SK-N-MC (cell line): ENCODE results near the gene FBXO10.

Experiments
- EZH2 ChIP-seq: fragments of 200-600 bp; sonication (generic); IDR thresholded peaks from one replicate; pipeline ENCODE4 v1.6.1; 2017; ENCODE audit warnings: antibody characterized with exemption
- POLR2AphosphoS5 ChIP-seq: IDR thresholded peaks from 2 replicates; pipeline ENCODE4 v1.6.1; 2012; ENCODE audit warnings: mild to moderate bottlenecking, low read depth, low read length, borderline replicate concordance

- TF ChIP-seq POLR2AphosphoS5 (no peak), EZH2 (no peak)
These were observed 52.3 kb downstream of the FBXO10 start for GRCh38 chr9:37523916-37524315.
